NCI-H2029 treated with DMSO at 0.1 percent for 48 hours (cell line): ENCODE data around the gene CBLN3.

Source experiments
- DNase-seq: peaks from one replicate; lab custom pipeline; 2025; lab: John Stamatoyannopoulos, UW

Gene CBLN3

GRCh38 chr14:24381363-24382063, 48.0 kb downstream of the CBLN3 start:
- DNase-seq = no peak

GRCh38 chr14:24379907-24380730, 49.3 kb downstream of the CBLN3 start:
- no peak for DNase-seq

GRCh38 chr14:24378981-24379906, 50.2 kb downstream of the CBLN3 start:
- DNase-seq = no peak

- DNase-seq = no peak
These were observed 51.1 kb downstream of the CBLN3 start for GRCh38 chr14:24378327-24378726.

- peak; percentile 94 for DNase-seq
These were observed 51.8 kb downstream of the CBLN3 start for GRCh38 chr14:24377657-24378056.

- DNase-seq = no peak
These were observed 52.3 kb downstream of the CBLN3 start for GRCh38 chr14:24377126-24377525.
